SW480 (cell line): ENCODE measurements around the gene RITA1.
"Not testable (repeated sequence)": the region's sequence is repeated elsewhere in the genome, so short reads cannot be mapped to it uniquely, and the experiment has no call there.

Experiments
- DNase-seq: peaks from one replicate; pipeline ENCODE4 v3.0.0-alpha.2; 2016; ENCODE audit warnings: low spot score

RITA1 gene

DNA sequence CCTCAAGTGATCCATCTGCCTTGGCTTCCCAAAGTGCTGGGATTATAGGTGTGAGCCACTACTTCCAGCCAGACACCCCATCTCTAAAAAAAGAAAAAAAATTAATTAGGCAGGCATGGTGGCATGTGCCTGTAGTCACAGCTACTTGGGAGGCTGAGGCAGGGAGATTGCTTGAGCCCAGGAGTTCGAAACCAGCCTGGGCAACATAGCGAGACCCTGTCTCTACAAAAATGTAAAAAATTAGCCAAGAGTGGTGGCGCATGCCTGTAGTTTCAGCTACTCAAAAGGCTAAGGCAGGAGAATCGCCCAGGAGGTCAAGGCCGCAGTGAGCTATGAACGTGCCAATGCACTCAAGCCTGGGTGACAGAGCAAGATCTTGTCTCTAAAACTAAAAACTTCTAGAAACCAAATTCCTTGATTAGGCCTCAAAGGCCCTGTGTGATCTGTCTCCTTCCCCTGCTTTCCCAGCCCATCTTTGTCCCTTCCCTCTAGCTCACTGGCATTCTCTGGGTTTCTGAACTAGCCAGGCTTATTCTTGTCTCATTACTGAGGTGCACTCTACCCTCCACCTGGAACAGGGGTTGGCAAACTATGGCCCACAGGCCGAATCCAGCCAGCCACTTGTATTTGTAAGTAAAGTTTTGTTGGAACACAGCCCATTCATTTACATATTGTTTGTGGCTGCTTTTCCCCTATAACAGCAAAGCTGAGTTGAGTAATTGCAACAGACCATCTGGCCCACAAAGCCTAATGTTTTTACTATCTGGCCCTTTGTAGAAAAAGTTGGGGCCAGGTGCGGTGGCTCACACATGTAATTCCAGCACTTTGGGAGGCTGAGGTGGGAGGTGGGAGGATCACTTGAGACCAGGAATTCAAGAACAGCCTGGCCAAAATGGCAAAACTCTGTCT, 18.6 kb downstream of the RITA1 start:
- DNase-seq, result no peak

DNA sequence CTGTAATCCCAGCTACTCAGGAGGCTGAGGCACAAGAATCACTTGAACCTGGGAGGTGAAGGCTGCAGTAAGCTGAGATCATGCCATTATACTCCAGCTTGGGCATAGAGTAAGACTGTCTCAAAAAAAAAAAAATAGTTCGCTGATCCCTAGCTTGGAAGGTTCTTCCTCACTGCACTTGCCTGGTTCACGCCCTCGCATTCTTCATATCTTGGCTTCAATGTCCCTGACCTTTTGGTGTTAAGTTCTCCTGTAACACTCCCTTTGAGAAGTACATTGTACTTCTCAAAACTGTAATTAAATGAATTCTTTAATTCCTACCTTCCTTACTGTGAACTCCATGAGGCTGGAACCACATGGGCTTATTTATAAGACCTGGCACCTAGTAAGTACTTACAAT, 19.3 kb downstream of the RITA1 start:
- DNase-seq, result no peak

DNA sequence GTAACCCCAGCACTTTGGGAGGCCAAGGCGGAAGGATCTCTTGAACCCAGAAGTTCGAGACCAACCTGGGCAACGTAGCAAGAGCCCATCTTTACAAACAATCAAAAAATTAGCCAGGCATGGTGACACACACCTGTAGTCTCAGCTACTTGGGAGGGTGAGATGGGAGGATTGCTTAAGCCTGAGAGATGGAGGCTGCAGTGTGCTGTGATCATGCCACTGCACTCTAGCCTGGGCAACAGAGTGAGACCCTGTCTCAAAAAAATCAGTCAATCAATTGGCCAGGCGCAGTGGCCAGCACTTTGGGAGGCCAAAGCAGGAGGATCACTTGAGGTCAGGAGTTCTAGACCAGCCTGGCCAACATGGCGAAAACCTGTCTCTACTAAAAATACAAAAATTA, 21.3 kb downstream of the RITA1 start:
- not testable (repeated sequence) for DNase-seq

DNA sequence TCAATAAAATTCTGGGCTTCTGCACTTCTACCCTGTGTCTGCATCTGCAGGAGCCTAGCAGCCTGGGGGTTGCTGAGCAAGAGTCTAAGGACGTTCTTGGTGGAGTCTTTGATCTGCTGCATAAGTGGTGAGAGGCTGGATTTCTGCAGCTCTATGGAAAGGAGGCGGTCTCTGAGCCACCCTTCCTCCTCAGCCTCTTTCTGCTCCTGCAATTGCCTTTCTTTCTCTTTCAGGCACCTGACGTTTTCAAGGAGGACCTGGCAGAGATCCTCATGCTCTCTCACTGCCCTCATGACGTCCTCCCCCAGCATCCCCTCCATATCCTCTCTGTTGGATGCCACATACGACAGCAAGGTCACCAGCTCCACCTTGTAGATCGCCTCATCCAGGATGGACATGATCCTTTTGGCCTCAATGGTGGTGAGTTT, 22.1 kb downstream of the RITA1 start:
- DNase-seq, result no peak

DNA sequence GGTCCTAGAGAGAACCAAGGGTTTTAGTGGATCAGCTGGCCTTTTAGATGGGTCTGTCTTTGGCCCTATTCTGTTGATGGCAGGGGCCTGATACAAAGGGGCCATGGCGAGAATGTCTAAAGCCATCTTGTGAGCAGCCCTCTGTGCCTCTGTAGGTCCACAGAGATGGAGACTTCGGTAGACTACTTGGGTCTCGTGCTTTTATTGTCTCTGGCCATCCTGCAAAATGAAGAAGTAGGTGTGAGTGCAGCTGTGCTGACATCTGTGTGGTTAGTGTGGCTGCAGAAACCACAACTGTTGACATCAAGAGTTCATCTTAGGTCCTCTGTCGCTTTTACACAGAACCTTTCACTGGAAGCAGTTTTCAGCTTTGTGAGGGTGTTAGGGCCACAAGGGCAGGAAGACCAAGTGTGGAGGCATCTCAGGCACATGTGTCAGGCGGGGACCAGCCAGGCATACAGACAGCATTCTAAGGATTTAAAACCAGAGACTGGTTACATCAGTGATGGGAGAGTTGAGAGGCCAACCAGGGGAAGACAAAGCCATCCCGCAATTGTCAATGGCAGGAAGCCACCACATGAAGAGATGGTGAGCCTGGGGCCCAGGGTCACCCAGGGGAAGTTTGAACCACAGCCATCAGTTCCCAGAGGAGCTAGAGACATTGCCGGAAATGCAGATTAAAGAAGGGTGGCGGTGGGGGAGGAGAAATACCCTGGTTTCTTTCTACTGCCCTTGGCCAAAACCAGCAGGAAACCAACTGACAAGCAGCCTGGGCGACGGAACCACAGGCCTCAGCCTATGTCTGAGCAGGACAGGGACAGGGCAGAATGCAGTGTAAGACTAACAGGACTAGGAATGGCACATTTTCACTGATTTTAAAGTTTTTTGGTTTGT, 22.8 kb downstream of the RITA1 start:
- peak; percentile 75 for DNase-seq

DNA sequence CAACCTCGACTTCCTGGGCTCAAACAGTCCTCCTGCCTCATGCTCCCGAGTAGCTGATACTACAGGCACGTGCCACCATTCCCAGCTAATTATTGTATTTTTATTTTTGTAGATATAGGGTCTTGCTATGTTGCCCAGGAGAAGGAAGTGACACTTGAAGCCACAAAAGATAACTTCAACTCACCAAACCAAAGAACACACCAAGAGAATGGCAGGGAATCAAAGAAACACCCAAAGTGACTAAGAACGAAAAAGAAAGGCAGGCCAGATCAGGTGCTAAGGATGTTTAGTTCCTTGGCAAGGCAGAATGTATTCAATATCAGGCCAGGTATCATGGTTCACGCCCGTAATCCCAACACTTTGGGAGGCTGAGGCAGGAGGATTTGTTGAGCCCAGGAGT, 25.6 kb downstream of the RITA1 start:
- DNase-seq, result no peak

DNA sequence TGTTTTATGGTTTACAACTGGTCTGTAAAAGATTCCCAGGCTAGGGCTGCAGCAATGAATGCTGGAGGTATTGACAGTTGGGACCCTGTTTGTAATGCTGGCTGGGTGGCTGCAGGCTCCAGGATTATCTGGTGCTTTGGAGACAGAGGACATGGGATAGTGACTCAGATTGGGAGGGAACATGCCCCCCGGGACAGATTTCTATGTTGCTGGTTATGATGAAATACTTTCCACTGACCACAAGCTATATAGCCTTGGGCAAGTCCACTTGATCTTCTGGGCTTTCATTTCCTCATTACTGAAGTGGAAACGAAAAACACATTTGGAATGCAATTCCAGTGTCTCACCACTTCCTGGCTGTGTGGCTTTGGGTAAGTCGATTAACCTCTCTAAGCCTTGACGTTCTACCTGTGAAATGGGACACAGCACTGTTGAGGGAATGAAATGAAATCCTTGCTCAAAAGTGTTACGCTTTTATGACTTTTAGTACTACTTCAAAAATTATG, 29.4 kb downstream of the RITA1 start:
- DNase-seq, result peak; percentile 92

DNA sequence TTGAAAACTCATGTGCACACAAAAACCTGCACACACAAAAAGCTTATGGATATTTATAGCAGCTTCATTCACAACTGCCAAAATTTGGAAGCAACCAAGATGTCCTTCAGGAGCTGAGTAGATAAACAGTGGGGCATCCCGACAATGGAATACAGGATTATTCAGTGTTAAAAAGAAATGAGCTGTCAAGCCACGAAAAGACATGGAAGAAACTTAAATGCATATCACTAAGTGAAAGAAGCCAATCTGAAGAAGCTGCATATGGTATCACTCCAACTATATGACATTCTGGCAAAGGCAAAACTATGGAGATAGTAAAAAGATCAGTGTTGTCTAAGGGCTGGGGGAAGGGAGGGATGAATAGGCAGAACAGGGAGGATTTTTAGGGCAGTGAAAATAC, 30.5 kb downstream of the RITA1 start:
- no peak for DNase-seq

DNA sequence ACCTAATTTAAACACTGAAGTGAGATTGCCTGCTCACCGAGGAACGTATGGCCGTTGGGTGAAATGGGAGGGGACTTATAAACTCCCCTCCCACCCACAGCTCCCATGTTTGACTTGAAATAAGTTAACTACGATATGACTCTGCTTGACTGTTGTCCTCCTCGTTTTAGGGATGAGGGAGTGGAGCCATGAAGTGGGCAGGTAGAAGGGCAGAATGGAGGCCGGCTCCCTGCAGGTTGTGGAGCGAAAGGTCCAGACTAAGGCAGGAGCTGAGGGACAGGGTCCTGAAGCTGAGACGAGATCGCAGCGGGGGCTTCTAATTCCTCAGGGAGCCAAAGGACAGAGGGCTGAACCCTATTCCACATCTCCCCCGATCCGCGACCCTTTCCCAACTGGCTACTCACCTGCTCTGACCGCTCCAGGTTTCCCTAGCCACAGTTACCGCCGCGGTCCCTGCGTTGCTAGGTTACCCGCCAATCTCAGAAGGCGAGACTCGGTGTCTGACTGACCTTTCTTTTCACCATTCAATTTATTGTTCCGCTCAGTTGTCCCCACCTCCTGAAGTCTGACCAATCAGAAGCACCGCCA, 35.2 kb downstream of the RITA1 start:
- DNase-seq, result no peak

DNA sequence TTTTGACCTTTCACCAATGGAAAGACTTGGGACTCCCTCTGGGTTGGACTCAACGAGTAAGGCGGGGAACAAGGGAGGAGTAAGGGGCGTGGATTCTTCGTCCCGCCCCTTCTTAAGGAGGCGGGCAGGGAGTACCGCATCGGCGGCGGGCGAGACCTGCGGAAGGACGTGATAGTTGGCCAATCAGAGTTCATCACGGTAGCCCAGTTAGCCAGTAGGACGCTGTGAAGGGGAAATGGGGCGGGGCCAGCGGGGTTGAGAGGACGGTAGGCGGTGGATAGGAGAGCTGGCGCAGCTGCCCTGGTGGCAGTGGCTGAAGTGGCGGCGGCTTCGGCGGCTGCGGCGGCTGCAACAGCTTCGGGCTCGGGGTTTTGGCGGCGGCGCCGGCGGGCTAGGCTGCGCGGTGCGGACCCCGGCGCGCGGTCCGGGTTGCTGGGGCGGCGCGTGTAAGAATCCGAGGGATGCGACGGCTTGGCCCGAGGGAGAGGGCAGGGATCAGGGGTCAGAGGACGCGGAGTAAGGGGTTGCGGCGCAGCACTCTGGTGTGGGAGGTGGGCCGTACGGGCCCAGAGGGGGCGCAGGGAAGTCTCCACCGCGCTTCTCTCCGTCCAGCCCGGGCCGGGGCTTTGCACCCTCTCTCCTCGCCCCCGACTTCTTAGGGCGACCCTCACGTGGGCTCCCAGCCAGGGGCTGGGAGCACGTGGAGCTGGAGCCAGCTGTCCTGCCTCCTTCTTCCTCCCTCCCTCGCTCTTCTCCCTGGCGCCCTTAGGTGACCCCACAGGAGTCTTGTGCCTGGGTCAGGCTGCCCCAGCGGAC, 35.9 kb downstream of the RITA1 start, which contains the start of gene TPCN1:
Gene TPCN1 (plus strand): TSS at position 284 of the 816 bp plus-strand sequence. CDS start 5,389 bp downstream, outside the sequence.
- peak; percentile 99 for DNase-seq

DNA sequence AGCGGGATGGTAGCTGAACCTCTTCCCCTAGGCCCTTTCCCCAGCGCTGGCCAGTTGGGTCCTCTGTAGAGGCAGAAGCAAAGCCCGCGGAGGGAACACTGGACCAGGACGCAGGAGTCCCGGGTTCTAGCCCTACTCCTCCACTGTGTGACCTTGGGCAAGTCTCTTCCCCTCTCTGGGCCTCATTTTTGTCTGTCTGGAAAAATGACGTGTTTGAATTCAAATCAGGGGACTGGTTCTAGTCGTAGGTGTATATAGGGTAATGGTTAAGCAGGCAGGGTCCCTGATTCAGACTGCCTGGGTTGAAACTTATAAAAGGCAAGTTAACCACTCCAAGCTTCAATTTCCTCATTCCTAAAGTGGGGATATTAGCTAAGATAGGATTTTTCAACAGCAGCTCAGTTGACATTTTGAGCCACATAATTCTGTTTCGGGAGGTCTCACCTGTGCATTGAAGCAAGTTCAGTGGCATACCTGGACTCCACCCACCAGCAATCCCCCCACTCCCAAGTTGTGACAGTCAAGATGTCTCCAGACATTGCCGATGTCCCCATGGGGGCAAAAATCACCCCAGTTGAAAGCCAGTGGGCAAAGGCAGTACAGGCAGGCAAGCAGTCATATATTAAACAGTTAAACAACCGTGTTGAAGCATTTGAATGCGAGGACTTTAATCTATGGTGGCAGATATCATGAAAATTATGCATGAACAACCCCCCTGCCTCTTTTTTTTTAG, 36.6 kb downstream of the RITA1 start:
- DNase-seq, result no peak

DNA sequence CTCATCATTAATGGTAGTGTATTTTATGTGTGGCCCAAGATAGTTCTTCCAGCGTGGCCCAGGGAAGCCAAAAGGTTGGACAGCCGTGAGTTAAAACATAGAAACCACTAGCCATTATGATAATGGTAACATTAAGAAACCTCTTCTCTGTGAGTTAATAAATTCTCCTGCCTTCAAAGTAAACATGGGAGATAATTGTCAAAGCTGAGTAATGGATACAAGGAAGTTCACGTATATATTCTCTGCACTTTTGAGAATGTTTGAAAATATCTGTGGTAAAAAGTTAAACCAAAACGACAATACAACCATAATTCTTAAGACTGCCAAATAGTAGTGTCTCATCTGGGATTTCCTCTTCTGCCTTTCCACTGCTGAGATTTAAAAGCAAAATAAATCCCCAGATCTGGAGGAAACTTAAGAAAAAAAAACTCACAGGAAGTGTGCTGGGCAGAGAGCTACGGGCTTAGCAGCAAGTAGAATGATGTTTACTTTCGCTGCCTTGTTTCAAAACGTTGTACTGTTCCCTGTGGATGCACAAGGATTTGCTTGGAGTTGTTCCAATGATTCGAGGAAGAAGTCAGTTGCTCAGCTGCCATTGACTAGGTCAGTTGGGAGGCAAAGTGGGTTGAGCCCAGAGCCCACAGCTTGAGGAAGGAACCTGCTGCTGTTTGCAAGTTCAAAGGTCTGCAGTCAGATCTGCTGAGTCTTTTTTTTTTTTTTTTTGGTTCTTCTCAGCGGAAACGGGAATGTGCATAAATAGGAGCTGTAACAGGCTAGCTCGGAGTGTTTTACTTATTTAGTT, 37.4 kb downstream of the RITA1 start:
- peak; percentile 28 for DNase-seq

DNA sequence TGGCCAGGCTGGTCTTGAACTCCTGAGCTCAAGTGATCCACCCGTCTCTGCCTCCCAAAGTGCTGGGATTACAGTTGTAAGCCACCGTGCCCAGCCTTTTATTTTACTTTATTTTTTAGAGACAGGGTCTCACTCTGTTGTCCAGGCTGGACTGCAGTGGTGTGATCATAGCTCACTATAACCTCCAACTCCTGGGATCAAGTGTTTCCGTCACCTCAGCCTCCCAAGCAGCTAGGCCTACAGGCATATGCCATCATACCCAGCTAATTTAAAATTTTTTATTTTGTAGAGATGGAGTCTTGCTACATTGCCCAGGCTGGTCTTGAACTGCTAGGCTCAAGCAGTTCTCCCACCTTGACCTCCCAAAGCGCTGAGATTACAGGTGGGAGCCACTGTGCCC, 39.4 kb downstream of the RITA1 start:
- DNase-seq, result no peak

DNA sequence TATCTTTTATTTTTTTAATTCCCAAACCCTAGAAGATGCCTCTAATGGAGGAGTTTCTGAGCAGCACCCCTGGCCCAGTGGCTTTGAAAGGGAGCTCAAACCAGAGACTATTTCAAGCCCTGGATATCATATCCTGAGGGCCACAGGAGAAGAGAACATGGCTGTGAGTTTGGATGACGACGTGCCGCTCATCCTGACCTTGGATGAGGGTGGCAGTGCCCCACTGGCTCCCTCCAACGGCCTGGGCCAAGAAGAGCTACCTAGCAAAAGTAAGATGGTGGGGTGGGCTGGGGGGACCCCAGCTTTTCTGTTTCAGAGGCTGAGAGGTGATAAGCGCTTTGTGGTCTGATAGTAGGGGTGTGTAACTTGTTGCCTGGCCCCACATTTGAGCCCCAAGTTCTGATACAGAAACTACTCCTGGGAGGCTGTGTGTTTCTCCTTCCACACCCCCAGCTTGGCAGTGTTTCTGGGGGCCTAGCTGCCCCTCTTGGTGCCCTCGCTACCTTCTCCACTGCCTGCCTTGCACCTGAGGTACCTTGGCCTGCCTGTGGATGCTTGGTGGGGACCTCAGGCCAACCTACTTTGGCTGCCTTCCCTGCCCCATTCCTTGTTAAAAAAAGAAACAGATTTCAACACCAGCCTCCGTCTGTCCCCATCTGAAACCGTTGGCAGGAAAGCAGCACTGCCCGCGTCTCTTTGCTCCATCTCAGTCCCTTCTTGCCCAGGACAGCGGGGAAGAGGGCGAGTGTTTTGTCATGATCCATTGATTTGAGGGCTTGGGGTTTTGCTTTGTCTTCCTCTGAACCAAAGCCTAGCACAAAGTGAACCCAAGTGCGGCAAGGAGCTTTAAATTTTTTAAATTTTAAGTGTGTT, 41.4 kb downstream of the RITA1 start:
- no peak for DNase-seq

DNA sequence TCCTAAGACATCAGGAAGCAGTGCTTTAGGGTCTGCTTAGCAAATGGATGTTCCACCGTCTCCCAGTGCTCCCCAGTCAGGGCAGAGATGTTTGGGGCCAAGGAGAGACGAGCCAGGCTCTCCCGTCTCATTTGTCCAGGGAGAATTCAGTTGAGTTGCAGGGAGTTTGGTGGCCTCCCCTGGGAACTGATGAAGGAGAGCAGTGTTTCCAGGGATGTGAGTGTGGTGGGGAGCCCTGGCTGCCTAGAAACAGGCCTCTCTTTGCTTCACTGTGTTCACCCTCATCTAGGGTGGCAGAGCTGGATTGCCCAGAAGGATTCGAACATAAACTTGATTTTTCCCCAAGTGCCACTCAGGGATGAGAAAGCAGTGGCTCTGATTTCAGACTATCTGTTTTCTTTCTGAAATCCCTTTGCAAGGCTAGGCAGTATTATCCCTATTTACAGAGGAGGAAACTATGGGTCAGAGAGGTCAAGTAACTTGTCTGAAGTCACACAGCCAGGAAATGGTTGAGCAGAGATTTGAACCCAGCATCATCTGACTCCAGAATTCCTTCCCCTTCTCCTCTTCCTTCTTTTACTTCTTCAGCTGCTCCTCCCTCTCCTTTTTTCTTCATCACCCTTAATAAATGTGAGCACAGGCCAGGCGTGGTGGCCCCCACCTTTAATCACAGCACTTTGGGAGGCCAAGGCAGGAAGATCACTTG, 42.3 kb downstream of the RITA1 start:
- no peak for DNase-seq

DNA sequence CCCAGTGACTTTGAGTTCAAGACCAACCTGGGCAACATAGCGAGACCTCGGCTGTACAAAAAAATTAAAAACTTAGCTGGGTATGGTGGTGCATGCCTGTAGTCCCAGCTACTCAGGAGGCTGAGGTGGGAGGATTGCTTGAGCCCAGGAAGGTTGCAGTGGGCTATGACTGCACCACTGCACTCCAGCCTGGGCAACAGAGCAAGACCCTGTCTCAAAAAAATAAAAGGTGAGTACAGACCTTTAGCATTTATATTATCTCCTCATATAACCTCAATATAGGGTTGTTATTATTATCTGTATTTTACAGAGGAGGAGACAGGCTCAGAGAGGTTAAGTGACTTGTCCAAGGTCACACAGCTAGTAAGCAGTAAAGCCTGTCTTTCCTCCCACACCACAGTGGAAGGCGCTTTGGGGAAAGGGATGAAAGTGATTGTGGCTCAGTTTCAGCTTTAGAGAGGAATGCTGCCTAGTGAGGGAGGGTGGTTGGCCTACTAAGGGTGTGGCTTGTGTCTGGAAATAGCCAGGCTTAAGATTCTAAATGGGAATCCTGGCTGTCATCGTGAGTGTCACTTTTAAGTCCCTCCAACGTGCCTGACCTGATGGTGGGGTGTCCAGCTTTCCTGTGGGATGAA, 43.0 kb downstream of the RITA1 start:
- DNase-seq, result no peak
